ENCODE results near the gene NPAS3. TPM values are rescaled to one million over a fixed set of nuclear protein-coding genes. Genes with fewer than 3 reads are reported as not detected.

NPAS3 gene
- total and polyA plus RNA-seq, 2 of the 13 experiments (the other 11 are each of a cell fraction or from before 2014, with no cell fraction given), result not detected

- TF ChIP-seq MXD4 (CRISPR knock-in tag; IDR thresholded peaks at IDR 0.05), result no peak
- no peak for TF ChIP-seq FOXP1 (IDR thresholded peaks at IDR 0.05)
- TF ChIP-seq FOXP1 (CRISPR knock-in tag; IDR thresholded peaks at IDR 0.05), result no peak
- TF ChIP-seq TMF1 (CRISPR knock-in tag; IDR thresholded peaks at IDR 0.05; ENCODE audit: low read depth), result no peak
- TF ChIP-seq ZFP62 (CRISPR knock-in tag; IDR thresholded peaks at IDR 0.05), result no peak
- TF ChIP-seq ZNF75D (CRISPR knock-in tag; IDR thresholded peaks at IDR 0.05; ENCODE audit: borderline replicate concordance), result no peak
- TF ChIP-seq KLF16 (CRISPR knock-in tag; IDR thresholded peaks at IDR 0.05), result no peak
- TF ChIP-seq ZNF414 (CRISPR knock-in tag; IDR thresholded peaks at IDR 0.05), result no peak
- no peak for TF ChIP-seq KLF15 (CRISPR knock-in tag; IDR thresholded peaks at IDR 0.05; ENCODE audit: borderline replicate concordance)
- no peak for TF ChIP-seq ZNF549 (CRISPR knock-in tag; IDR thresholded peaks at IDR 0.05)
- no peak for TF ChIP-seq IKZF5 (CRISPR knock-in tag; IDR thresholded peaks at IDR 0.05)
- TF ChIP-seq IKZF4 (CRISPR knock-in tag; IDR thresholded peaks at IDR 0.05; ENCODE audit: borderline replicate concordance, low read depth, not compliant biosample characterization), result no peak
- TF ChIP-seq ZNF749 (CRISPR knock-in tag; IDR thresholded peaks at IDR 0.05; ENCODE audit: borderline replicate concordance), result no peak
- TF ChIP-seq ZC3H13 (CRISPR knock-in tag; IDR thresholded peaks at IDR 0.05), result no peak
- TF ChIP-seq ZNF407 (CRISPR knock-in tag; IDR thresholded peaks at IDR 0.05; ENCODE audit: not compliant biosample characterization), result no peak
- no peak for TF ChIP-seq NFE2L1 (CRISPR knock-in tag; IDR thresholded peaks at IDR 0.05; ENCODE audit: borderline replicate concordance)
- no peak for TF ChIP-seq BORCS8-MEF2B (CRISPR knock-in tag; IDR thresholded peaks at IDR 0.05)
- no peak for TF ChIP-seq POGK (CRISPR knock-in tag; conservative IDR thresholded peaks at IDR 0.05)
- TF ChIP-seq KLF6 (CRISPR knock-in tag; IDR thresholded peaks at IDR 0.05), result no peak
Observed at GRCh38 chr14:33792009-33792719, 853.5 kb downstream of the NPAS3 start (continued).

Measured in HepG2 (cell line).